ENCODE data around the gene KLHDC10. TPM values are rescaled to one million over a fixed set of nuclear protein-coding genes. Genes with fewer than 3 reads are reported as not detected.

The KLHDC10 gene
- total RNA-seq, 2 experiments from 2014 or later: 7.0 to 8.8 TPM

- ChIA-PET POLR2A (no interaction called here), CTCF (no interaction called here)
- peaks cover 46% of the 10 kb centered on the region for H3K36me3 Mint-ChIP-seq (ENCODE audit: low read depth)
- Histone ChIP-seq H3K27me3 (ENCODE audit: control insufficient read depth in 1 of 2, insufficient read depth in 2 of 2, low read length in 2 of 2) (no peaks in the 10 kb centered on the region), H3K36me3 (ENCODE audit: insufficient read depth, low read length) (peaks cover 37% of the 10 kb centered on the region), H3K27ac (ENCODE audit: low read depth in 1 of 2, low read length in 2 of 2) (no peak overlapping the region), H3K4me1 (ENCODE audit: insufficient read depth, low read length) (no peaks in the 10 kb centered on the region), H3K9me3 (ENCODE audit: control insufficient read depth in 1 of 2, insufficient read depth in 1 of 2, low read length in 2 of 2) (no peaks in the 10 kb centered on the region), H3K4me3 (ENCODE audit: low read length) (no peak overlapping the region)
- no peaks in the 10 kb centered on the region for H3K9me3 Mint-ChIP-seq
- ATAC-seq (ENCODE audit: poor library complexity): no peak
- H3K27me3 Mint-ChIP-seq: no peaks in the 10 kb centered on the region
- intact Hi-C loops (cut with DNase I, micrococcal nuclease): no loop called here
- H3K4me3 Mint-ChIP-seq: no peak overlapping the region
- TF ChIP-seq CTCF (IDR thresholded peaks at IDR 0.05): no peak
- no peak for DNase-seq
- H3K4me1 Mint-ChIP-seq (ENCODE audit: low read depth): no peaks in the 10 kb centered on the region
- H3K27ac Mint-ChIP-seq: no peak overlapping the region
Measured at GRCh38 chr7:130118294-130118693, 48.0 kb downstream of the KLHDC10 start.

- DNase-seq (no peak), ATAC-seq (ENCODE audit: poor library complexity) (no peak)
- intact Hi-C loops (cut with DNase I, micrococcal nuclease): no loop called here
- POLR2A ChIA-PET: no interaction called here
- Histone ChIP-seq H3K4me3 (ENCODE audit: low read length) (no peak overlapping the region), H3K4me1 (ENCODE audit: insufficient read depth, low read length) (no peaks in the 10 kb centered on the region), H3K36me3 (ENCODE audit: insufficient read depth, low read length) (peaks cover 42% of the 10 kb centered on the region), H3K9me3 (ENCODE audit: control insufficient read depth in 1 of 2, insufficient read depth in 1 of 2, low read length in 2 of 2) (no peaks in the 10 kb centered on the region), H3K27ac (ENCODE audit: low read depth in 1 of 2, low read length in 2 of 2) (no peak overlapping the region), H3K27me3 (ENCODE audit: control insufficient read depth in 1 of 2, insufficient read depth in 2 of 2, low read length in 2 of 2) (no peaks in the 10 kb centered on the region)
- Mint-ChIP-seq H3K36me3 (ENCODE audit: low read depth) (peaks cover 51% of the 10 kb centered on the region), H3K27ac (no peak overlapping the region), H3K27me3 (no peaks in the 10 kb centered on the region), H3K4me3 (no peak overlapping the region), H3K4me1 (ENCODE audit: low read depth) (no peaks in the 10 kb centered on the region), H3K9me3 (no peaks in the 10 kb centered on the region)
- CTCF ChIA-PET: no interaction called here
- no peak for TF ChIP-seq CTCF (IDR thresholded peaks at IDR 0.05)
Measured at GRCh38 chr7:130118801-130119200, 48.5 kb downstream of the KLHDC10 start.

GRCh38 chr7:130123501-130123900 is 53.2 kb downstream of the KLHDC10 start:
- H3K4me1 ChIP-seq (ENCODE audit: insufficient read depth, low read length): no peaks in the 10 kb centered on the region
- no peak overlapping the region for H3K27ac ChIP-seq (ENCODE audit: low read depth in 1 of 2, low read length in 2 of 2)
- Mint-ChIP-seq H3K27me3 (no peaks in the 10 kb centered on the region), H3K27ac (no peak overlapping the region), H3K36me3 (ENCODE audit: low read depth) (peaks cover 86% of the 10 kb centered on the region), H3K4me1 (ENCODE audit: low read depth) (no peaks in the 10 kb centered on the region), H3K9me3 (no peaks in the 10 kb centered on the region), H3K4me3 (no peak overlapping the region)
- no peak for TF ChIP-seq CTCF (IDR thresholded peaks at IDR 0.05)
- H3K27me3 ChIP-seq (ENCODE audit: control insufficient read depth in 1 of 2, insufficient read depth in 2 of 2, low read length in 2 of 2): no peaks in the 10 kb centered on the region
- no peaks in the 10 kb centered on the region for H3K9me3 ChIP-seq (ENCODE audit: control insufficient read depth in 1 of 2, insufficient read depth in 1 of 2, low read length in 2 of 2)
- CTCF ChIA-PET: no interaction called here
- ATAC-seq (ENCODE audit: poor library complexity) (no peak), DNase-seq (no peak)
- POLR2A ChIA-PET: no interaction called here
- H3K36me3 ChIP-seq (ENCODE audit: insufficient read depth, low read length): peaks cover 74% of the 10 kb centered on the region
- intact Hi-C loops (cut with DNase I, micrococcal nuclease): no loop called here
- H3K4me3 ChIP-seq (ENCODE audit: low read length): no peak overlapping the region
